Natural killer cell (primary cell): ENCODE results near the gene MGMT. TPM values are rescaled to one million over a fixed set of nuclear protein-coding genes. Genes with fewer than 3 reads are reported as not detected.

Experiments used
- ATAC-seq, 3 donors: fragments of 150-1000 bp in 2 of 3; fragments of 200-7000 bp in 1 of 3; cut with Tn5 transposase; 1 replicate in 1 of 3; 2 replicates in 2 of 3; pipeline ENCODE4 v1.10.0; 2021; ENCODE audit warnings: mild to moderate bottlenecking in 2 of 3, moderate library complexity in 2 of 3
- DNase-seq, 2 donors: peaks; one replicate each; pipeline versions ENCODE4 v3.0.0 to v3.0.0-alpha.2; 2013 to 2021; ENCODE audit warnings: mixed read lengths in 1 of 2
- H3K27ac ChIP-seq: one replicate; pipeline ENCODE4 v1.5.1; 2013; ENCODE audit warnings: mild to moderate bottlenecking, low read length
- H3K27me3 ChIP-seq: one replicate; pipeline ENCODE4 v1.6.1; 2013; ENCODE audit warnings: low read length; ENCODE audit not compliant: control insufficient read depth, insufficient read depth
- H3K36me3 ChIP-seq: one replicate; pipeline ENCODE4 v1.6.1; 2013; ENCODE audit warnings: low read length; ENCODE audit not compliant: control insufficient read depth, insufficient read depth
- H3K4me1 ChIP-seq: one replicate; pipeline ENCODE4 v1.6.1; 2013; ENCODE audit warnings: low read length; ENCODE audit not compliant: control insufficient read depth, insufficient read depth
- H3K4me3 ChIP-seq: one replicate; pipeline ENCODE4 v1.5.1; 2013; ENCODE audit warnings: low read length
- H3K9me3 ChIP-seq: one replicate; pipeline ENCODE4 v1.6.1; 2013; ENCODE audit warnings: low read length; ENCODE audit not compliant: control insufficient read depth, insufficient read depth
- H3K27ac Mint-ChIP-seq, 2 donors: one replicate each; pipeline ENCODE4 v1.8.0; 2022; ENCODE audit warnings: mild to moderate bottlenecking in 2 of 2, mixed read lengths in 2 of 2, moderate library complexity in 1 of 2
- H3K27me3 Mint-ChIP-seq, 2 donors: one replicate each; pipeline ENCODE4 v1.8.0; 2022; ENCODE audit warnings: low read depth in 2 of 2, mixed read lengths in 2 of 2
- H3K36me3 Mint-ChIP-seq: one replicate; pipeline ENCODE4 v1.8.0; 2022; ENCODE audit warnings: mixed read lengths
- H3K4me1 Mint-ChIP-seq, 2 donors: one replicate each; pipeline ENCODE4 v1.8.0; 2022; ENCODE audit warnings: mixed read lengths in 2 of 2
- H3K4me3 Mint-ChIP-seq: one replicate; pipeline ENCODE4 v1.8.0; 2022; ENCODE audit warnings: mild to moderate bottlenecking, moderate library complexity, mixed read lengths
- H3K9me3 Mint-ChIP-seq, 2 donors: one replicate each; pipeline ENCODE4 v1.8.0; 2022; ENCODE audit warnings: mixed read lengths in 2 of 2
- WGBS: methylation state at CpG from one replicate; pipeline ENCODE4 v1.1.7; 2013; ENCODE audit warnings: missing lambda C conversion rate; ENCODE audit not compliant: insufficient coverage; 5-methylcytosine and 5-hydroxymethylcytosine counted together
- intact Hi-C: fragments of 100-400 bp; cut with micrococcal nuclease; formaldehyde crosslinking; loops from one replicate; pipeline ENCODE4 v1.14.2; 2022
- total RNA-seq, 4 donors: library from RNA; stranded (reverse); fragments of 120-200 nt in 1 of 4; gene quantifications; one replicate each; pipeline versions ENCODE4 v1.2.3 to v1.2.4, GENCODE V29; 2013 to 2022
- TF ChIP-seq, protein P1 (sequence below): fragments of 200-600 bp; IDR thresholded peaks from one replicate; pipeline ENCODE4 v1.8.0; 2022; ENCODE audit warnings: antibody characterized with exemption

The MGMT gene
- total RNA-seq, 3 donors from 2014 or later (not counting 1 experiment from before 2014, with no cell fraction given) = 16.5 to 19.7 (median 18.8) TPM

DNA sequence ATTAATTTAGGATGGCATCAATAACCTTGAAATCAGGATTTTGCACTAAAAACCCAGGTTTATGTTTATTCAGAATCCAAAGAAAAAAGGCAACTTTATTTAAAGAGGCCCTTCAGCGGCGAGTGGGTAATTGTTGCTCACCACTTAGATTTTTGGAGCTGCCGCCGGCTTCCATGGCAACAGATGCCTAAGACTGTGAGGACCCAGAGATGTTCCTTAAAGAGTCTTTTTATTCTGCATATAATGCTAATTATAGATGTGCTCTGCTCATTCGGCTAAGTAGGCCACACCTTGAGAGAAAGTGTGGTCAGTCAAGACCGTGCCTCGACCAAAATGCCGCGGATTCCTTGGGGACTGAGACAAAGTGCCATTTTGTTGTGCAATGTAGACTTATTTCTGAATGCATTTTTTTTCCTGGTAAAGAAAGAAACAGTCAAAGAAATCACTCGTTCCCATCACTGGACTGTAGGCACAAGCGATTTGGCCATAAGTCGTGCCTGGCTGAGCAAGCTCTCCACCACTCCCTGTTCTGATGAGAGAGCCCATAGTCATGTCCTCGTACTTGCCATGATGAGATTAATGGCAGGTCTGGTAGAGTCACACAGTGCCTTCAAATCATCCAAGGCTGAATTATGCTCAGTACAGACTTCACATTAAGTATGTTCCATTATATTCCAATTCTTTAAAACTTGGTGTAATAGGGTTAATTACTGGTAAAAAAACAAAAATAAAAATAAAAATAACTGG, 21.4 kb upstream of the MGMT start:
- Histone ChIP-seq H3K27ac (no peak overlapping the region), H3K27me3 (no peaks in the 10 kb centered on the region), H3K4me3 (no peak overlapping the region), H3K9me3 (no peaks in the 10 kb centered on the region), H3K4me1 (no peaks in the 10 kb centered on the region), H3K36me3 (no peaks in the 10 kb centered on the region)
- Mint-ChIP-seq H3K4me3 (no peak overlapping the region), H3K36me3 (no peaks in the 10 kb centered on the region), H3K27me3 (peaks cover 11 to 41% of the 10 kb centered on the region in 2 donors), H3K4me1 (no peaks in the 10 kb centered on the region), H3K9me3 (no peaks in the 10 kb centered on the region), H3K27ac (no peak overlapping the region)
- 89% methylated on average over 13 of the region's 13 CpGs for WGBS
- TF ChIP-seq, protein P1, sequence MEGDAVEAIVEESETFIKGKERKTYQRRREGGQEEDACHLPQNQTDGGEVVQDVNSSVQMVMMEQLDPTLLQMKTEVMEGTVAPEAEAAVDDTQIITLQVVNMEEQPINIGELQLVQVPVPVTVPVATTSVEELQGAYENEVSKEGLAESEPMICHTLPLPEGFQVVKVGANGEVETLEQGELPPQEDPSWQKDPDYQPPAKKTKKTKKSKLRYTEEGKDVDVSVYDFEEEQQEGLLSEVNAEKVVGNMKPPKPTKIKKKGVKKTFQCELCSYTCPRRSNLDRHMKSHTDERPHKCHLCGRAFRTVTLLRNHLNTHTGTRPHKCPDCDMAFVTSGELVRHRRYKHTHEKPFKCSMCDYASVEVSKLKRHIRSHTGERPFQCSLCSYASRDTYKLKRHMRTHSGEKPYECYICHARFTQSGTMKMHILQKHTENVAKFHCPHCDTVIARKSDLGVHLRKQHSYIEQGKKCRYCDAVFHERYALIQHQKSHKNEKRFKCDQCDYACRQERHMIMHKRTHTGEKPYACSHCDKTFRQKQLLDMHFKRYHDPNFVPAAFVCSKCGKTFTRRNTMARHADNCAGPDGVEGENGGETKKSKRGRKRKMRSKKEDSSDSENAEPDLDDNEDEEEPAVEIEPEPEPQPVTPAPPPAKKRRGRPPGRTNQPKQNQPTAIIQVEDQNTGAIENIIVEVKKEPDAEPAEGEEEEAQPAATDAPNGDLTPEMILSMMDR = no peak
- ATAC-seq (no peak), DNase-seq (no peak)
- intact Hi-C loops = no loop called here

DNA sequence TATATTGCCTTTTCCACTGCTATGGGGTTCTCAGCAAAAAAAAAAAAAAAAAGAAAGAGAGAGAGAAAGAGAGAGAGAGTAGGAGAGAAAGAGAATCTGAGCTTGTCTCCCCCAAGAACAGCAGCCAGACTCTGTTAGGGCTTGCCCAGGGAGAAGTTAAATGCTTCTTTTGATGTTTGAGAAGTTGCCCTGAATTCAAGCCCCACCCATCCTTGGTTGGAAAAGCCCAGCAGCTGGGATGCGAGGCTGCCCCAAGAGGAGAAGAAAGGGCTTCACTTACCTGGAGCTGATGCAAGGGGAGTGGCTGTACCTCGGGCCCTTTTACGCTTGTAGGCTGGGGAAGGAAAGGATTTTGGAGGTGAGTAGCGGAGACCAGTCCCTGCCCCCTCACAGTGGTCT, 20.9 kb upstream of the MGMT start:
- Histone ChIP-seq H3K36me3 (no peaks in the 10 kb centered on the region), H3K27ac (no peak overlapping the region), H3K9me3 (no peaks in the 10 kb centered on the region), H3K27me3 (no peaks in the 10 kb centered on the region), H3K4me1 (no peaks in the 10 kb centered on the region), H3K4me3 (no peak overlapping the region)
- intact Hi-C loops = no loop called here
- TF ChIP-seq, protein P1 = no peak
- H3K4me3 Mint-ChIP-seq = no peak overlapping the region
- H3K27ac Mint-ChIP-seq = no peak overlapping the region
- DNase-seq (no peak), ATAC-seq (no peak)
- H3K27me3 Mint-ChIP-seq = peaks cover 14 to 41% of the 10 kb centered on the region in 2 donors
- no peaks in the 10 kb centered on the region for H3K4me1 Mint-ChIP-seq
- H3K36me3 Mint-ChIP-seq = no peaks in the 10 kb centered on the region
- no peaks in the 10 kb centered on the region for H3K9me3 Mint-ChIP-seq
- 94% methylated on average over 4 of the region's 4 CpGs for WGBS

DNA sequence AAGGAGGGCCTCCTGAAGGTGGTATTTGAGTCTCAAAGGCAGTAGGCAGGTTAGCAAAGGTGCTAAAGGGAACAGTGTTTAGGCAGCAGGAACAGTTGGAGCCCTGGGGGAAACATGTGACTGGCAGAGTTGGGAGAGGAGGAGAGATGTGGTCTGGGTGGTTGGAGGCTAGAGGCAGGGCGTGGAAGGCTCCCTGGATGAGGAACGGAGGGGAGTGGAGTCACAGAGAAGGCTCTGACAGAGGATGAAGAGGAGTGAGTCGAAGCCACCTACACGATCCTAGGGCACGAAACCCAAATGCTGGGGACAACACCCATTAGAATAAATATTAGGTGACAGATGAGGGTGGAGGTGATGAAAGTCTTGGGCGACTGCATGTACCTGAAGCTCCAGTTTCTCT, 19.6 kb upstream of the MGMT start:
- H3K36me3 ChIP-seq = no peaks in the 10 kb centered on the region
- Mint-ChIP-seq H3K4me3 (no peak overlapping the region), H3K27me3 (peaks cover 12 to 41% of the 10 kb centered on the region in 2 donors), H3K9me3 (no peaks in the 10 kb centered on the region), H3K27ac (no peak overlapping the region), H3K36me3 (no peaks in the 10 kb centered on the region), H3K4me1 (no peaks in the 10 kb centered on the region)
- WGBS = 93% methylated on average over 6 of the region's 6 CpGs
- H3K9me3 ChIP-seq = no peaks in the 10 kb centered on the region
- intact Hi-C loops = no loop called here
- no peaks in the 10 kb centered on the region for H3K4me1 ChIP-seq
- H3K4me3 ChIP-seq = no peak overlapping the region
- TF ChIP-seq, protein P1 = no peak
- H3K27me3 ChIP-seq = no peaks in the 10 kb centered on the region
- H3K27ac ChIP-seq = no peak overlapping the region
- DNase-seq (no peak), ATAC-seq (no peak)

DNA sequence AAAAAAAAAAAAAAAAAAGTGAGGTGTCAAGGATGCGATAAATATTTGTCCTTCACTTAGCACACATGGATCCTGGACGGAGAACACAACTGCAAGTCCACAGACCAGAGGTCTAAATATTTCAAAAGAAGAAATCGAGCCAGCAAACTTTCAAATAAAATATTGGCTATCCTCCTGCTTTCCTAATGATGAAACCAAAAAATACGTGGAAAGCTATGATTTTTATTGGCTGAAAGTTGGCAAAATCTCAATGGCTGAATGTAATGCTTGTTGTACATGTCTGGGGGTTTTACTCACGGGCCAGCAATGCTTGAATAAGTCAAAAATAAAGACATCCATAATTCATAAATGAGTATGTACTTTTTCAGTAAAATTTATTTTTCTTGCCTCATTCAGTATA, 19.0 kb upstream of the MGMT start:
- intact Hi-C loops = no loop called here

More for the DNA sequence above, 19.0 kb upstream of the MGMT start:
- Histone ChIP-seq H3K27me3 (no peaks in the 10 kb centered on the region), H3K27ac (no peak overlapping the region), H3K4me3 (no peak overlapping the region), H3K36me3 (no peaks in the 10 kb centered on the region), H3K4me1 (no peaks in the 10 kb centered on the region), H3K9me3 (no peaks in the 10 kb centered on the region)
- Mint-ChIP-seq H3K27me3 (peaks cover 10 to 36% of the 10 kb centered on the region in 2 donors), H3K36me3 (no peaks in the 10 kb centered on the region), H3K9me3 (no peaks in the 10 kb centered on the region), H3K4me3 (no peak overlapping the region), H3K4me1 (no peaks in the 10 kb centered on the region), H3K27ac (no peak overlapping the region)
- WGBS = 84% methylated on average over 4 of the region's 5 CpGs
- no peak for DNase-seq
- ATAC-seq = no peak
- TF ChIP-seq, protein P1 = no peak
